ENCODE results near the gene DNM3. TPM values are rescaled to one million over a fixed set of nuclear protein-coding genes. Genes with fewer than 3 reads are reported as not detected.

Gene DNM3
- total and polyA plus RNA-seq, 2 of the 8 experiments (the other 6 are each of a cell fraction or from before 2014, with no cell fraction given): 2.0 to 8.5 TPM

DNA sequence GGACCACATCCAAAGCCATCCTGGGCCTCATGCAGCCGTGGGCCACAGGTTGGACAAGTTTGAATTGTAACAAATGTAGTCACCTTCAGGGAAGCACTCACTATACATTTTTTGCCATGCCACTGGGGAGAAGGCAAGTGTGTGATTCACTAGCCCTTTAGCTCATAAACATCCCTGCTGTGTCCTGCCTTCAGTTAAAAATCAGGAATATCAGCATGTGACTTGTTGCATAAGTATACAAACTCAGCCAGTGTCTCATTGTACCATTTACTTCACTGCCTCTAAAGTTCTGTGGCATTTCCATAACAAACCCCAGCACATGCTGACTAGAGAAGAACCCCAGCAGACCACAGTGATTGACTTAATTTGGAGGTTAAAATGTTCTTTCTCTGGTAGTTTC is 437.2 kb downstream of the DNM3 start (continued):
- TF ChIP-seq, protein P1, sequence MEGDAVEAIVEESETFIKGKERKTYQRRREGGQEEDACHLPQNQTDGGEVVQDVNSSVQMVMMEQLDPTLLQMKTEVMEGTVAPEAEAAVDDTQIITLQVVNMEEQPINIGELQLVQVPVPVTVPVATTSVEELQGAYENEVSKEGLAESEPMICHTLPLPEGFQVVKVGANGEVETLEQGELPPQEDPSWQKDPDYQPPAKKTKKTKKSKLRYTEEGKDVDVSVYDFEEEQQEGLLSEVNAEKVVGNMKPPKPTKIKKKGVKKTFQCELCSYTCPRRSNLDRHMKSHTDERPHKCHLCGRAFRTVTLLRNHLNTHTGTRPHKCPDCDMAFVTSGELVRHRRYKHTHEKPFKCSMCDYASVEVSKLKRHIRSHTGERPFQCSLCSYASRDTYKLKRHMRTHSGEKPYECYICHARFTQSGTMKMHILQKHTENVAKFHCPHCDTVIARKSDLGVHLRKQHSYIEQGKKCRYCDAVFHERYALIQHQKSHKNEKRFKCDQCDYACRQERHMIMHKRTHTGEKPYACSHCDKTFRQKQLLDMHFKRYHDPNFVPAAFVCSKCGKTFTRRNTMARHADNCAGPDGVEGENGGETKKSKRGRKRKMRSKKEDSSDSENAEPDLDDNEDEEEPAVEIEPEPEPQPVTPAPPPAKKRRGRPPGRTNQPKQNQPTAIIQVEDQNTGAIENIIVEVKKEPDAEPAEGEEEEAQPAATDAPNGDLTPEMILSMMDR (IDR thresholded peaks at IDR 0.05; ENCODE audit: control extremely low read depth in 1 of 3, insufficient read depth in 1 of 3, low read depth in 1 of 3, low read length in 3 of 3): no peak
- TF ChIP-seq POLR2A (IDR thresholded peaks at IDR 0.05; ENCODE audit: control extremely low read depth in 1 of 2, low read depth in 2 of 2, low read length in 2 of 2): no peak
- no peak for TF ChIP-seq SP4 (IDR thresholded peaks at IDR 0.05; ENCODE audit: low read length)
- no peak for TF ChIP-seq CEBPB (IDR thresholded peaks at IDR 0.05; ENCODE audit: low read depth, low read length)
- TF ChIP-seq, protein P2, sequence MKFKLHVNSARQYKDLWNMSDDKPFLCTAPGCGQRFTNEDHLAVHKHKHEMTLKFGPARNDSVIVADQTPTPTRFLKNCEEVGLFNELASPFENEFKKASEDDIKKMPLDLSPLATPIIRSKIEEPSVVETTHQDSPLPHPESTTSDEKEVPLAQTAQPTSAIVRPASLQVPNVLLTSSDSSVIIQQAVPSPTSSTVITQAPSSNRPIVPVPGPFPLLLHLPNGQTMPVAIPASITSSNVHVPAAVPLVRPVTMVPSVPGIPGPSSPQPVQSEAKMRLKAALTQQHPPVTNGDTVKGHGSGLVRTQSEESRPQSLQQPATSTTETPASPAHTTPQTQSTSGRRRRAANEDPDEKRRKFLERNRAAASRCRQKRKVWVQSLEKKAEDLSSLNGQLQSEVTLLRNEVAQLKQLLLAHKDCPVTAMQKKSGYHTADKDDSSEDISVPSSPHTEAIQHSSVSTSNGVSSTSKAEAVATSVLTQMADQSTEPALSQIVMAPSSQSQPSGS (IDR thresholded peaks at IDR 0.05; ENCODE audit: low read length): no peak
- no peak for TF ChIP-seq NRF1 (IDR thresholded peaks at IDR 0.05; ENCODE audit: low read depth, low read length)
- TF ChIP-seq, protein P3, sequence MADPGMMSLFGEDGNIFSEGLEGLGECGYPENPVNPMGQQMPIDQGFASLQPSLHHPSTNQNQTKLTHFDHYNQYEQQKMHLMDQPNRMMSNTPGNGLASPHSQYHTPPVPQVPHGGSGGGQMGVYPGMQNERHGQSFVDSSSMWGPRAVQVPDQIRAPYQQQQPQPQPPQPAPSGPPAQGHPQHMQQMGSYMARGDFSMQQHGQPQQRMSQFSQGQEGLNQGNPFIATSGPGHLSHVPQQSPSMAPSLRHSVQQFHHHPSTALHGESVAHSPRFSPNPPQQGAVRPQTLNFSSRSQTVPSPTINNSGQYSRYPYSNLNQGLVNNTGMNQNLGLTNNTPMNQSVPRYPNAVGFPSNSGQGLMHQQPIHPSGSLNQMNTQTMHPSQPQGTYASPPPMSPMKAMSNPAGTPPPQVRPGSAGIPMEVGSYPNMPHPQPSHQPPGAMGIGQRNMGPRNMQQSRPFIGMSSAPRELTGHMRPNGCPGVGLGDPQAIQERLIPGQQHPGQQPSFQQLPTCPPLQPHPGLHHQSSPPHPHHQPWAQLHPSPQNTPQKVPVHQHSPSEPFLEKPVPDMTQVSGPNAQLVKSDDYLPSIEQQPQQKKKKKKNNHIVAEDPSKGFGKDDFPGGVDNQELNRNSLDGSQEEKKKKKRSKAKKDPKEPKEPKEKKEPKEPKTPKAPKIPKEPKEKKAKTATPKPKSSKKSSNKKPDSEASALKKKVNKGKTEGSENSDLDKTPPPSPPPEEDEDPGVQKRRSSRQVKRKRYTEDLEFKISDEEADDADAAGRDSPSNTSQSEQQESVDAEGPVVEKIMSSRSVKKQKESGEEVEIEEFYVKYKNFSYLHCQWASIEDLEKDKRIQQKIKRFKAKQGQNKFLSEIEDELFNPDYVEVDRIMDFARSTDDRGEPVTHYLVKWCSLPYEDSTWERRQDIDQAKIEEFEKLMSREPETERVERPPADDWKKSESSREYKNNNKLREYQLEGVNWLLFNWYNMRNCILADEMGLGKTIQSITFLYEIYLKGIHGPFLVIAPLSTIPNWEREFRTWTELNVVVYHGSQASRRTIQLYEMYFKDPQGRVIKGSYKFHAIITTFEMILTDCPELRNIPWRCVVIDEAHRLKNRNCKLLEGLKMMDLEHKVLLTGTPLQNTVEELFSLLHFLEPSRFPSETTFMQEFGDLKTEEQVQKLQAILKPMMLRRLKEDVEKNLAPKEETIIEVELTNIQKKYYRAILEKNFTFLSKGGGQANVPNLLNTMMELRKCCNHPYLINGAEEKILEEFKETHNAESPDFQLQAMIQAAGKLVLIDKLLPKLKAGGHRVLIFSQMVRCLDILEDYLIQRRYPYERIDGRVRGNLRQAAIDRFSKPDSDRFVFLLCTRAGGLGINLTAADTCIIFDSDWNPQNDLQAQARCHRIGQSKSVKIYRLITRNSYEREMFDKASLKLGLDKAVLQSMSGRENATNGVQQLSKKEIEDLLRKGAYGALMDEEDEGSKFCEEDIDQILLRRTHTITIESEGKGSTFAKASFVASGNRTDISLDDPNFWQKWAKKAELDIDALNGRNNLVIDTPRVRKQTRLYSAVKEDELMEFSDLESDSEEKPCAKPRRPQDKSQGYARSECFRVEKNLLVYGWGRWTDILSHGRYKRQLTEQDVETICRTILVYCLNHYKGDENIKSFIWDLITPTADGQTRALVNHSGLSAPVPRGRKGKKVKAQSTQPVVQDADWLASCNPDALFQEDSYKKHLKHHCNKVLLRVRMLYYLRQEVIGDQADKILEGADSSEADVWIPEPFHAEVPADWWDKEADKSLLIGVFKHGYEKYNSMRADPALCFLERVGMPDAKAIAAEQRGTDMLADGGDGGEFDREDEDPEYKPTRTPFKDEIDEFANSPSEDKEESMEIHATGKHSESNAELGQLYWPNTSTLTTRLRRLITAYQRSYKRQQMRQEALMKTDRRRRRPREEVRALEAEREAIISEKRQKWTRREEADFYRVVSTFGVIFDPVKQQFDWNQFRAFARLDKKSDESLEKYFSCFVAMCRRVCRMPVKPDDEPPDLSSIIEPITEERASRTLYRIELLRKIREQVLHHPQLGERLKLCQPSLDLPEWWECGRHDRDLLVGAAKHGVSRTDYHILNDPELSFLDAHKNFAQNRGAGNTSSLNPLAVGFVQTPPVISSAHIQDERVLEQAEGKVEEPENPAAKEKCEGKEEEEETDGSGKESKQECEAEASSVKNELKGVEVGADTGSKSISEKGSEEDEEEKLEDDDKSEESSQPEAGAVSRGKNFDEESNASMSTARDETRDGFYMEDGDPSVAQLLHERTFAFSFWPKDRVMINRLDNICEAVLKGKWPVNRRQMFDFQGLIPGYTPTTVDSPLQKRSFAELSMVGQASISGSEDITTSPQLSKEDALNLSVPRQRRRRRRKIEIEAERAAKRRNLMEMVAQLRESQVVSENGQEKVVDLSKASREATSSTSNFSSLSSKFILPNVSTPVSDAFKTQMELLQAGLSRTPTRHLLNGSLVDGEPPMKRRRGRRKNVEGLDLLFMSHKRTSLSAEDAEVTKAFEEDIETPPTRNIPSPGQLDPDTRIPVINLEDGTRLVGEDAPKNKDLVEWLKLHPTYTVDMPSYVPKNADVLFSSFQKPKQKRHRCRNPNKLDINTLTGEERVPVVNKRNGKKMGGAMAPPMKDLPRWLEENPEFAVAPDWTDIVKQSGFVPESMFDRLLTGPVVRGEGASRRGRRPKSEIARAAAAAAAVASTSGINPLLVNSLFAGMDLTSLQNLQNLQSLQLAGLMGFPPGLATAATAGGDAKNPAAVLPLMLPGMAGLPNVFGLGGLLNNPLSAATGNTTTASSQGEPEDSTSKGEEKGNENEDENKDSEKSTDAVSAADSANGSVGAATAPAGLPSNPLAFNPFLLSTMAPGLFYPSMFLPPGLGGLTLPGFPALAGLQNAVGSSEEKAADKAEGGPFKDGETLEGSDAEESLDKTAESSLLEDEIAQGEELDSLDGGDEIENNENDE (IDR thresholded peaks at IDR 0.05; ENCODE audit: insufficient replicate concordance, low read length): peak; percentile 80
- TF ChIP-seq RXRA (IDR thresholded peaks at IDR 0.05; ENCODE audit: insufficient read depth, low read depth, low read length): no peak

Measured in H1 (cell line).